Heart left ventricle (tissue), 16 donors: Measurements from ENCODE around the gene ASXL1. TPM values are rescaled to one million over a fixed set of nuclear protein-coding genes. Genes with fewer than 3 reads are reported as not detected.

Experiments
- ATAC-seq, 4 donors: fragments of 200-7000 bp; cut with Tn5 transposase; one replicate each; pipeline ENCODE4 v1.9.1; 2020 to 2022; ENCODE audit warnings: moderate library complexity in 4 of 4, mild to moderate bottlenecking in 3 of 4, moderate number of reproducible peaks in 1 of 4
- DNase-seq, 5 donors: peaks; one replicate each; pipeline ENCODE4 v3.0.0-alpha.2; 2020
- H3K27ac ChIP-seq, 12 donors: fragments of 200-600 bp; sonication (generic) in 4 of 12; one replicate each; pipeline versions ENCODE4 v1.5.0 to v1.8.0; 2016 to 2022; ENCODE audit warnings: mild to moderate bottlenecking in 2 of 12
- H3K27me3 ChIP-seq, 9 donors: fragments of 200-600 bp; sonication (generic) in 2 of 9; one replicate each; pipeline versions ENCODE4 v1.5.1 to v1.8.0; 2016 to 2022; ENCODE audit warnings: mild to moderate bottlenecking in 3 of 9
- H3K36me3 ChIP-seq, 9 donors: fragments of 200-600 bp; sonication (generic) in 2 of 9; one replicate each; pipeline versions ENCODE4 v1.5.0 to v1.8.0; 2018 to 2022; ENCODE audit warnings: mild to moderate bottlenecking in 2 of 9
- H3K4me1 ChIP-seq, 12 donors: fragments of 200-600 bp; sonication (generic) in 4 of 12; one replicate each; pipeline versions ENCODE4 v1.5.0 to v1.8.0; 2016 to 2022; ENCODE audit warnings: mild to moderate bottlenecking in 3 of 12
- H3K4me3 ChIP-seq, 12 donors: fragments of 200-600 bp; sonication (generic) in 4 of 12; one replicate each; pipeline versions ENCODE4 v1.5.0 to v1.8.0; 2017 to 2022; ENCODE audit warnings: mild to moderate bottlenecking in 9 of 12, moderate library complexity in 4 of 12
- H3K9me3 ChIP-seq, 12 donors: fragments of 200-600 bp; sonication (generic) in 4 of 12; one replicate each; pipeline versions ENCODE4 v1.5.0 to v1.8.0; 2016 to 2022; ENCODE audit warnings: mild to moderate bottlenecking in 1 of 12
- POLR2A ChIP-seq, 2 donors: fragments of 450-650 bp; IDR thresholded peaks; one replicate each; pipeline ENCODE4 v1.6.1; 2017; ENCODE audit warnings: antibody characterized with exemption in 2 of 2, mild to moderate bottlenecking in 2 of 2, moderate library complexity in 2 of 2
- WGBS, 4 donors: extraction: QIAGEN DNeasy Blood & Tissue Kit in 2 of 4; methylation state at CpG; one replicate each; pipeline versions ENCODE4 v1.1.5 to v1.1.7; 2013 to 2018; 5-methylcytosine and 5-hydroxymethylcytosine counted together
- intact Hi-C, 10 donors: fragments of 100-400 bp; cut with DNase I; formaldehyde crosslinking; loops; one replicate each; pipeline versions ENCODE4 v1.11.1 to v1.14.2; 2022
- polyA plus RNA-seq, 2 donors: library from polyadenylated mRNA; stranded (reverse); fragments of 200-250 nt; gene quantifications; one replicate each; pipeline ENCODE4 v1.2.3, GENCODE V29; 2013
- total RNA-seq, 9 donors: library from RNA; depleted of rRNA in 2 of 9; stranded (reverse); fragments of >200 nt in 2 of 9; fragmentation: NEBNext Ultra II Directional in 3 of 9; extraction: Animal tissue kit (Norgen Biotek cat#: 25700) in 3 of 9; gene quantifications; one replicate each; pipeline versions ENCODE4 v1.1.0 to v1.2.4, GENCODE V29; 2016 to 2023
- TF ChIP-seq, protein P1 (sequence below), 12 donors: fragments of 200-600 bp; sonication (generic) in 4 of 12; IDR thresholded peaks; one replicate each; pipeline versions ENCODE4 v1.5.0 to v1.8.0; 2018 to 2022; ENCODE audit warnings: antibody characterized with exemption in 12 of 12, mild to moderate bottlenecking in 5 of 12
- donor health status: ischemic (EF 13 %, LVEDD 7.1; RV severe dilation, severe dysfunction).
- donor health status: healthy with polysubstance abuse.
- donor health status: DM: no; HTN: yes; CAD: no.
- donor health status: DM: no; HTN: no; CAD: no.
- donor health status: ischemic (EF 25% LVEDD 6.9; RV normal size, moderate dysfunction).
- donor health status: ischemic (EF 25% LVEDD 5.7; RV mildly dilated, moderate dysfunction).
- donor health status: healthy.
- donor health status: DM: yes; HTN: yes; CAD: no.
- donor health status: ischemic (EF 35%, LVEDD 5.7; RV mildly dilated, moderate dysfunction).
- donor health status: nonischemic (EF 11% LVEDD 7.7; RV severe dilation, severe dysfunction).
- donor health status: DM: yes; HTN: yes; CAD: no.
- donor health status: PGD.
- donor health status: ischemic (EF 29% LVEDD 5.4; RV normal size, mild dysfunction).
- donor health status: nonischemic (EF 23%, LVEDD 6.1; RV moderate dilation, normal function).

Gene ASXL1
- total and polyA plus RNA-seq, 11 donors, result 15.1 to 50.1 (median 26.5) TPM

DNA sequence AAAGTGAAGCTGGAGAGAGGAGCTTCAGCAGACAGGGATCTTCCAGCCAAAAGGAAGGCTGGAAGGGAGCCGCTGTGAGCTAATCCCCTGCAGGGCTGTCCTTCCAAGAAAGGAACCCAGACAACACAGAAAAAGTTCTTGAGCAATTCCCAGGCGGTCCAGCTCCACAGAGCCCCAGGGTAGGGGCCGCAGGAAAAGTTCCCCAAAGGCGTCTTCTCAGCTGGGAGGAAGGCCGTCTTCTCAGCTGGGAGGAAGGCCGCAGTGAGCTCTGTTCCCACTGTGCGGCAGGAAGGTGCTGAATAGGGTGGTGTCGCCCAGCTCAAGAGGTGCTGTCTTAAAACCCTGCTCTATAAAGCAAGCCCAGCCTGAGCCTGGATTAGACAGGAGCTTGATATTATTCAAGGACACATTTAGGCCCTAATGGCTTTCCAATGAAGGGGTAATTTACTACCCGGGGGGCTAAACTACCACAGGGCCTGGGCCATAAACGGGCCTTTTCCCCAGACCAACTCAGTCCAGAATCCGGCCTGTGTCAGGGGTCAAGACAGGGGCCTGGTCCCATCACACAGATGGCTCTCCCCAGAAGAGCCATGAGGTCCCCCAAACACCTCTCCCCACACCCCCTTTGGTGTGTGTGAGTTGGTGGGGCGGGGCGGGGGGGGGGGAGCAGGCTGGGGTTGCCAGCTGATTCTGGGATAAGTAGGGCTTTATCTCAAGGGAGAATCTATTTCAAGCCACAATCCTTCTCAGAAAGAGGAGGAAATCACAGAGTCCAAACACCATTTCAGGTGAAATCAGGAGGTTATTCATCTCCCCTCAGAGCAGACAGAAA is 123.4 kb downstream of the ASXL1 start:
- 26 to 49% (median 44%) methylated on average over 11 to 13 of the region's 13 CpGs for WGBS, 4 donors
- peak overlapping the region; percentile 49 to 93 (median 81) for H3K27ac ChIP-seq

DNA sequence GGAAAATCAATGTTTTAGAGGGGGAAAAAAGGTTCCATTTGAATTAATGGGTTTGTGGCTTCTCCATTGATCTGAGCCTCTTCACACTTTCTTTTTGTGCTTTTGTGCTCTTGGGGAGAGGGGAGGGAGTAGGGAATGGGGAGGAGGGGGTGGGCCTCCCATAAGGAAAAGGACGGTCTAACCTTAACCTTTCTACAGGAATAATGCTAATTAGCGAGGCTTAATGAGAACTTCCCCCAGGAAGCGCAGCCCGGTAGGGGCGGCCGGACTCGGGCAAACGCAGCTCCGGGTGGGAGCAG is 124.0 kb downstream of the ASXL1 start:
- Histone ChIP-seq H3K4me3 (peak overlapping the region; percentile 55 to 99 (median 80)), H3K27me3 (no peaks in the 10 kb centered on the region), H3K36me3 (no peaks in the 10 kb centered on the region), H3K9me3 (no peaks in the 10 kb centered on the region), H3K4me1 (peaks cover 0 to 55% (median 26%) of the 10 kb centered on the region in 12 donors), H3K27ac (peak overlapping the region; percentile 49 to 93 (median 81))
- ATAC-seq, result no peak
- WGBS, 4 donors, result 21 to 35% (median 29%) methylated on average over 9 of the region's 9 CpGs
- TF ChIP-seq, protein P1, sequence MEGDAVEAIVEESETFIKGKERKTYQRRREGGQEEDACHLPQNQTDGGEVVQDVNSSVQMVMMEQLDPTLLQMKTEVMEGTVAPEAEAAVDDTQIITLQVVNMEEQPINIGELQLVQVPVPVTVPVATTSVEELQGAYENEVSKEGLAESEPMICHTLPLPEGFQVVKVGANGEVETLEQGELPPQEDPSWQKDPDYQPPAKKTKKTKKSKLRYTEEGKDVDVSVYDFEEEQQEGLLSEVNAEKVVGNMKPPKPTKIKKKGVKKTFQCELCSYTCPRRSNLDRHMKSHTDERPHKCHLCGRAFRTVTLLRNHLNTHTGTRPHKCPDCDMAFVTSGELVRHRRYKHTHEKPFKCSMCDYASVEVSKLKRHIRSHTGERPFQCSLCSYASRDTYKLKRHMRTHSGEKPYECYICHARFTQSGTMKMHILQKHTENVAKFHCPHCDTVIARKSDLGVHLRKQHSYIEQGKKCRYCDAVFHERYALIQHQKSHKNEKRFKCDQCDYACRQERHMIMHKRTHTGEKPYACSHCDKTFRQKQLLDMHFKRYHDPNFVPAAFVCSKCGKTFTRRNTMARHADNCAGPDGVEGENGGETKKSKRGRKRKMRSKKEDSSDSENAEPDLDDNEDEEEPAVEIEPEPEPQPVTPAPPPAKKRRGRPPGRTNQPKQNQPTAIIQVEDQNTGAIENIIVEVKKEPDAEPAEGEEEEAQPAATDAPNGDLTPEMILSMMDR (IDR thresholded peaks at IDR 0.05), result no peak
- no peak for TF ChIP-seq POLR2A (IDR thresholded peaks at IDR 0.05)
- intact Hi-C loops, result loop anchor here in 7 of 10 donors (5.0 to 10.0 kb wide), 5 partner anchors 47 to 327 kb away; partner anchors contain the start of genes ASXL1 (in 1 of the 7), PLAGL2 (in 1 of the 7) and POFUT1 (in 1 of the 7)
- DNase-seq, result no peak

More for the DNA sequence above, 123.4 kb downstream of the ASXL1 start:
- peak in 2 of 4 donors; percentile 32 to 43 for ATAC-seq
- peak in 2 of 5 donors; percentile 46 to 66 for DNase-seq
- no peaks in the 10 kb centered on the region for H3K36me3 ChIP-seq
- H3K27me3 ChIP-seq, result no peaks in the 10 kb centered on the region
- TF ChIP-seq, protein P1 (IDR thresholded peaks at IDR 0.05), result no peak
- no peak for TF ChIP-seq POLR2A (IDR thresholded peaks at IDR 0.05)
- peaks cover 0 to 61% (median 32%) of the 10 kb centered on the region in 12 donors for H3K4me1 ChIP-seq
- intact Hi-C loops, result loop anchor here in 7 of 10 donors (5.0 to 10.0 kb wide), 5 partner anchors 47 to 327 kb away; partner anchors contain the start of genes ASXL1 (in 1 of the 7), PLAGL2 (in 1 of the 7) and POFUT1 (in 1 of the 7)
- no peaks in the 10 kb centered on the region for H3K9me3 ChIP-seq
- H3K4me3 ChIP-seq, result peak overlapping the region in 10 of 12 donors; percentile 55 to 99 (median 81)

DNA sequence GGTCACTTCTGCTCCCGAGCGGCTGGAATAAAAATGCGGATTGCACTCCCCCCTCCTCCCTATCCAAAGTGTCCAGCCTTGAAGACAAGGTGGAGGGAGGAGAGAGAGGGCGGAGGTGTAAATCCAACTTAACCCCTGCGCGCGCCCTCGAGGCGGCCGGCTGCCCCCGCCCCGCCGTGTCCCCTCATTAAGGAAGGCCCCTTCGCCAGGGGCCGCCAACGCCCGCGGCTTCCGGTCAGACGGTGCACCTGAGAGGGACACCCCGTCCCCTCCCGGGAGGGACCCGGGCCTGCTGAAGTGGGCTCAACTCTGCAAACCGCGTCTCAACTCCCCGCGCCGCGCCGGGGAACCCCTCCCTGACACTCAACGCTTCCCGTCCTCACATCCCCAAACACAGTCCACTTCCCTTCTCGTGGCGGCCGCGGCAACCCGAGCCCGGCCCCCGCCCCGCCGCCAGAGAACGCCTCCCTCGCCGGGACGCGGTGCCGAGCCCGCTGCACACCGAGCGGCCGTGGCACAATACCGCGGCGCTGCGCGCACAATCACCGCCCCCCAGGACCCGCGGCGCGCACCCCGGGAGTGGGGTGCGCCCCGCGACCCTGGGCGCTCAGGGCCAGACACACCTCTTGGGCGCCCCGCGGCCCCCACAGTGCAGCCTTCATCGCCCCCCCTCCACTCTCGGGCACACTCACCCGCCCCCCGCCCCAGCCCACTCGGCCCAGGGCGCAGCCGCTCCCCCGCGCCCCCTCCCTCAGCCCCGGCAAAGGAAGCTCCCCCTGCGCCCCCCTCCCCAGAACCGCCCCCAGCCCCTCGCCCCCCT is 124.5 kb downstream of the ASXL1 start:
- intact Hi-C loops, result loop anchor here in 7 of 10 donors (5.0 to 10.0 kb wide), 5 partner anchors 48 to 328 kb away; partner anchors contain the start of genes ASXL1 (in 1 of the 7), PLAGL2 (in 1 of the 7) and POFUT1 (in 1 of the 7)
- DNase-seq (peak in 4 of 5 donors; percentile 51 to 71 (median 65)), ATAC-seq (peak in 3 of 4 donors; percentile 23 to 45 (median 33))
- TF ChIP-seq POLR2A (IDR thresholded peaks at IDR 0.05), result no peak
- TF ChIP-seq, protein P1 (IDR thresholded peaks at IDR 0.05), result no peak
- H3K4me1 ChIP-seq, result peaks cover 0 to 51% (median 23%) of the 10 kb centered on the region in 12 donors
- no peaks in the 10 kb centered on the region for H3K9me3 ChIP-seq
- H3K4me3 ChIP-seq, result peak overlapping the region; percentile 55 to 99 (median 80)
- H3K27ac ChIP-seq, result peak overlapping the region; percentile 49 to 93 (median 81)
- H3K27me3 ChIP-seq, result no peaks in the 10 kb centered on the region
- WGBS, 4 donors, result 1 to 18% (median 2%) methylated on average over 4 to 82 of the region's 82 CpGs
- H3K36me3 ChIP-seq, result no peaks in the 10 kb centered on the region
